Measurements from ENCODE around the gene SECISBP2L. TPM values are rescaled to one million over a fixed set of nuclear protein-coding genes. Genes with fewer than 3 reads are reported as not detected.

SECISBP2L gene
- total RNA-seq, result 12.8 and 18.3 TPM in 2 replicates

GRCh38 chr15:49046220-49047102 lies at the start of gene SECISBP2L:
Gene SECISBP2L (minus strand): TSS chr15:49046446. CDS start chr15:49046299, 147 bp downstream.

GRCh38 chr15:48963524-48964113 lies 82.6 kb downstream of the SECISBP2L start, which contains the start of gene SHC4:
Gene SHC4 (minus strand): TSS chr15:48963919. CDS start chr15:48963015, 904 bp downstream.

Other genes starting within 250 kb of the SECISBP2L start
- gene CEP152, start 235.4 kb downstream of the SECISBP2L start, total RNA-seq, result 4.3 and 4.7 TPM in 2 replicates
- 91.3 and 104 TPM in 2 replicates for gene EID1, start 168.3 kb downstream of the SECISBP2L start, total RNA-seq
- gene SHC4, start 82.5 kb downstream of the SECISBP2L start, total RNA-seq, result 1.5 and 1.9 TPM in 2 replicates
- 41.0 and 57.8 TPM in 2 replicates for gene COPS2, start 109.2 kb upstream of the SECISBP2L start, total RNA-seq
- gene GALK2, start 123.8 kb upstream of the SECISBP2L start, total RNA-seq, result 40.3 and 54.7 TPM in 2 replicates

All from tracheal epithelial cell (primary cell).